H9 (cell line): ENCODE measurements around the gene WLS. TPM values are rescaled to one million over a fixed set of nuclear protein-coding genes. Genes with fewer than 3 reads are reported as not detected.

ENCODE experiments used
- DNase-seq: peaks from one replicate; pipeline ENCODE4 v3.0.0-alpha.2; 2017
- H2AFZ ChIP-seq: one replicate; pipeline ENCODE4 v1.6.1; 2013; ENCODE audit warnings: mild to moderate bottlenecking, low read length, control low read depth, moderate library complexity
- H2AK5ac ChIP-seq: 2 replicates; pipeline ENCODE4 v1.6.1; 2013; ENCODE audit warnings: low read length, control low read depth, mixed read lengths; ENCODE audit not compliant: insufficient read length
- H2BK120ac ChIP-seq: one replicate; pipeline ENCODE4 v1.6.1; 2013; ENCODE audit warnings: low read depth, mild to moderate bottlenecking, low read length, control low read depth, inconsistent platforms; ENCODE audit not compliant: poor library complexity, severe bottlenecking
- H2BK12ac ChIP-seq: 2 replicates; pipeline ENCODE4 v1.6.1; 2013; ENCODE audit warnings: low read length, control low read depth, mixed read lengths, low read depth; ENCODE audit not compliant: insufficient read length
- H2BK15ac ChIP-seq: 2 replicates; pipeline ENCODE4 v1.6.1; 2013; ENCODE audit warnings: low read depth, low read length, control low read depth
- H2BK20ac ChIP-seq: one replicate; pipeline ENCODE4 v1.6.1; 2013; ENCODE audit warnings: low read depth, mild to moderate bottlenecking, low read length, control low read depth, inconsistent platforms; ENCODE audit not compliant: poor library complexity, severe bottlenecking
- H2BK5ac ChIP-seq: 2 replicates; pipeline ENCODE4 v1.6.1; 2013; ENCODE audit warnings: low read length, control low read depth, mixed read lengths; ENCODE audit not compliant: insufficient read length
- H3K14ac ChIP-seq: 2 replicates; pipeline ENCODE4 v1.6.1; 2013; ENCODE audit warnings: low read length, control low read depth; ENCODE audit not compliant: insufficient read depth
- H3K18ac ChIP-seq: 2 replicates; pipeline ENCODE4 v1.6.1; 2013; ENCODE audit warnings: low read depth, mild to moderate bottlenecking, mixed read lengths, low read length, control low read depth; ENCODE audit not compliant: insufficient read length
- H3K23ac ChIP-seq: 2 replicates; pipeline ENCODE4 v1.6.1; 2013; ENCODE audit warnings: low read length, control low read depth, mixed read lengths, low read depth; ENCODE audit not compliant: insufficient read length
- H3K23me2 ChIP-seq: 2 replicates; pipeline ENCODE4 v1.6.1; 2013; ENCODE audit warnings: low read depth, mild to moderate bottlenecking, mixed read lengths, low read length, control low read depth; ENCODE audit not compliant: insufficient read length, poor library complexity, severe bottlenecking
- H3K27ac ChIP-seq: 2 replicates; pipeline ENCODE4 v1.5.1; 2013; ENCODE audit warnings: low read length, control low read depth, mixed read lengths, low read depth; ENCODE audit not compliant: insufficient read length
- H3K27me3 ChIP-seq: 2 replicates; pipeline ENCODE4 v1.6.1; 2013; ENCODE audit warnings: low read length, control low read depth, inconsistent platforms; ENCODE audit not compliant: insufficient read depth
- H3K4ac ChIP-seq: 2 replicates; pipeline ENCODE4 v1.6.1; 2013; ENCODE audit warnings: low read depth, mild to moderate bottlenecking, control low read depth, inconsistent platforms, low read length, moderate library complexity
- H3K4me1 ChIP-seq: 2 replicates; pipeline ENCODE4 v1.6.1; 2013; ENCODE audit warnings: low read length, control low read depth, inconsistent platforms; ENCODE audit not compliant: insufficient read depth
- H3K4me2 ChIP-seq: 2 replicates; pipeline ENCODE4 v1.6.1; 2013; ENCODE audit warnings: low read length, control low read depth, mixed read lengths; ENCODE audit not compliant: insufficient read length, insufficient read depth
- H3K56ac ChIP-seq: 2 replicates; pipeline ENCODE4 v1.6.1; 2013; ENCODE audit warnings: low read depth, mild to moderate bottlenecking, mixed read lengths, low read length, control low read depth; ENCODE audit not compliant: insufficient read length
- H3K79me1 ChIP-seq: 2 replicates; pipeline ENCODE4 v1.6.1; 2013; ENCODE audit warnings: low read depth, mild to moderate bottlenecking, moderate library complexity, low read length, control low read depth, inconsistent platforms; ENCODE audit not compliant: insufficient read depth, poor library complexity, severe bottlenecking
- H3K79me2 ChIP-seq: 2 replicates; pipeline ENCODE4 v1.6.1; 2013; ENCODE audit warnings: low read length, control low read depth, inconsistent platforms; ENCODE audit not compliant: insufficient read depth
- H3K9ac ChIP-seq: 2 replicates; pipeline ENCODE4 v1.6.1; 2013; ENCODE audit warnings: low read length, control low read depth, mixed read lengths; ENCODE audit not compliant: insufficient read length; ENCODE audit errors: extremely low read depth
- H3K9me3 ChIP-seq: one replicate; pipeline ENCODE4 v1.6.1; 2013; ENCODE audit warnings: low read depth, low read length, inconsistent platforms; ENCODE audit not compliant: control insufficient read depth
- H3T11ph ChIP-seq: one replicate; pipeline ENCODE4 v1.6.1; 2013; ENCODE audit warnings: mild to moderate bottlenecking, low read length, control low read depth, inconsistent platforms
- H4K20me1 ChIP-seq: one replicate; pipeline ENCODE4 v1.6.1; 2013; ENCODE audit not compliant: control insufficient read depth, insufficient read length, insufficient read depth
- H4K5ac ChIP-seq: 2 replicates; pipeline ENCODE4 v1.6.1; 2013; ENCODE audit warnings: low read depth, mild to moderate bottlenecking, mixed read lengths, low read length, control low read depth; ENCODE audit not compliant: insufficient read length
- H4K8ac ChIP-seq: replicated peaks from 2 replicates; pipeline ENCODE4 v1.6.1; 2013; ENCODE audit warnings: low read length, control low read depth, mixed read lengths, low read depth; ENCODE audit not compliant: insufficient read length
- H4K91ac ChIP-seq: 2 replicates; pipeline ENCODE4 v1.6.1; 2013; ENCODE audit warnings: low read depth, mild to moderate bottlenecking, moderate library complexity, mixed read lengths, low read length, control low read depth; ENCODE audit not compliant: insufficient read length
- H3K27ac Mint-ChIP-seq, 3 experiments: 2 replicates in 2 of 3; 3 replicates in 1 of 3; pipeline ENCODE4 v1.8.0; 2020 to 2021; ENCODE audit warnings: mixed read lengths in 3 of 3, mild to moderate bottlenecking in 1 of 3, moderate library complexity in 1 of 3
- H3K27me3 Mint-ChIP-seq: 2 replicates; pipeline ENCODE4 v1.8.0; 2021; ENCODE audit warnings: low read depth, mild to moderate bottlenecking, moderate library complexity, mixed read lengths
- H3K36me3 Mint-ChIP-seq, 3 experiments: 2 replicates in 2 of 3; 3 replicates in 1 of 3; pipeline ENCODE4 v1.8.0; 2020 to 2021; ENCODE audit warnings: low read depth in 3 of 3, mixed read lengths in 3 of 3; ENCODE audit not compliant: insufficient read depth in 1 of 3
- H3K4me1 Mint-ChIP-seq, 2 experiments: 2 replicates each; pipeline ENCODE4 v1.8.0; 2020; ENCODE audit warnings: mixed read lengths in 2 of 2
- H3K4me3 Mint-ChIP-seq, 2 experiments: 2 replicates in 1 of 2; 3 replicates in 1 of 2; pipeline ENCODE4 v1.8.0; 2020 to 2021; ENCODE audit warnings: mild to moderate bottlenecking in 2 of 2, mixed read lengths in 2 of 2, moderate library complexity in 1 of 2
- H3K9me3 Mint-ChIP-seq, 2 experiments: 2 replicates in 1 of 2; 3 replicates in 1 of 2; pipeline ENCODE4 v1.8.0; 2020; ENCODE audit warnings: mild to moderate bottlenecking in 2 of 2, mixed read lengths in 2 of 2, moderate library complexity in 1 of 2
- WGBS: extraction: QIAGEN DNeasy Blood & Tissue Kit; methylation state at CpG from one replicate; pipeline ENCODE4 v1.1.7; 2013; ENCODE audit warnings: missing lambda C conversion rate, low lambda C conversion rate, mixed read lengths; ENCODE audit not compliant: insufficient read length; ENCODE audit errors: extremely low coverage; 5-methylcytosine and 5-hydroxymethylcytosine counted together
- total RNA-seq: library from RNA; stranded (reverse); gene quantifications from 2 replicates; pipeline ENCODE4 v1.2.1, GENCODE V29; 2021
- TF ChIP-seq, protein P1 (sequence below): fragments of 200-600 bp; sonication (generic); conservative IDR thresholded peaks from 3 replicates; pipeline ENCODE4 v1.8.0; 2021; ENCODE audit warnings: antibody characterized with exemption, mild to moderate bottlenecking

Gene WLS
- total RNA-seq, 1 experiment from 2014 or later: 0.94 TPM

DNA sequence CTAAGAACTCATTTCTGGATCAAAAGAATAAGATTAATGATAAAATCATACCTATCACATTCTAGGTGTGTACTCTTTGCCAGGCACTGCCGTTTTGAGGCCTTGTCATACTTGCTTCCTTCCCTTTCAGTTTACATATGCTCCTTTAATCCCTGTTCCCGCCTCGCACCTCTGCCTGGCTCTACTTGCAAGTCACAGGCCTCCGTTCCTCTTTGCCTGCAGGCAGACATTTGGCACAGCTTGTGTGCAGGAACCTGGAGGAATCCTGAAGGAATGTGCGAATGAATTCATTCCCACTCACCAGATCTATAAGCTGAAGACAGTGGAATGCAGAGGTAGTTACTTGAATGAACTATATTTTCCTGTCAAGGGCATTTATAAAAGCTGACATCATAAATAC is 13.8 kb downstream of the WLS start:
- H2BK20ac ChIP-seq: no peak overlapping the region
- H2AFZ ChIP-seq: no peak overlapping the region
- H4K91ac ChIP-seq: no peak overlapping the region
- H3K36me3 Mint-ChIP-seq: no peaks in the 10 kb centered on the region
- TF ChIP-seq, protein P1, sequence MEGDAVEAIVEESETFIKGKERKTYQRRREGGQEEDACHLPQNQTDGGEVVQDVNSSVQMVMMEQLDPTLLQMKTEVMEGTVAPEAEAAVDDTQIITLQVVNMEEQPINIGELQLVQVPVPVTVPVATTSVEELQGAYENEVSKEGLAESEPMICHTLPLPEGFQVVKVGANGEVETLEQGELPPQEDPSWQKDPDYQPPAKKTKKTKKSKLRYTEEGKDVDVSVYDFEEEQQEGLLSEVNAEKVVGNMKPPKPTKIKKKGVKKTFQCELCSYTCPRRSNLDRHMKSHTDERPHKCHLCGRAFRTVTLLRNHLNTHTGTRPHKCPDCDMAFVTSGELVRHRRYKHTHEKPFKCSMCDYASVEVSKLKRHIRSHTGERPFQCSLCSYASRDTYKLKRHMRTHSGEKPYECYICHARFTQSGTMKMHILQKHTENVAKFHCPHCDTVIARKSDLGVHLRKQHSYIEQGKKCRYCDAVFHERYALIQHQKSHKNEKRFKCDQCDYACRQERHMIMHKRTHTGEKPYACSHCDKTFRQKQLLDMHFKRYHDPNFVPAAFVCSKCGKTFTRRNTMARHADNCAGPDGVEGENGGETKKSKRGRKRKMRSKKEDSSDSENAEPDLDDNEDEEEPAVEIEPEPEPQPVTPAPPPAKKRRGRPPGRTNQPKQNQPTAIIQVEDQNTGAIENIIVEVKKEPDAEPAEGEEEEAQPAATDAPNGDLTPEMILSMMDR: no peak
- peaks cover 54% of the 10 kb centered on the region for H3K27me3 Mint-ChIP-seq
- no peak overlapping the region for H2AK5ac ChIP-seq
- no peak overlapping the region for H3K23ac ChIP-seq
- H3K23me2 ChIP-seq: no peaks in the 10 kb centered on the region
- H3K27ac ChIP-seq: no peak overlapping the region
- no peak overlapping the region for H3K4me3 Mint-ChIP-seq
- no peaks in the 10 kb centered on the region for H3K9me3 ChIP-seq
- H4K8ac ChIP-seq: no peak overlapping the region
- peak overlapping the region in 1 of 3 experiments; percentile 10; a peak in 2 of 7 replicates for H3K27ac Mint-ChIP-seq
- WGBS: no CpG with 5 or more reads among the region's 5 CpGs
- no peaks in the 10 kb centered on the region for H3K79me1 ChIP-seq
- no peaks in the 10 kb centered on the region for H3K9me3 Mint-ChIP-seq
- no peaks in the 10 kb centered on the region for H3K79me2 ChIP-seq
- H3K14ac ChIP-seq: no peak overlapping the region
- no peak overlapping the region for H3K4me2 ChIP-seq
- peak; percentile 47 for DNase-seq
- H3K4me1 Mint-ChIP-seq: peaks cover 2 to 3% of the 10 kb centered on the region in 2 experiments
- no peak overlapping the region for H3K18ac ChIP-seq
- no peak overlapping the region for H2BK5ac ChIP-seq
- no peak overlapping the region for H4K5ac ChIP-seq
- no peak overlapping the region for H2BK15ac ChIP-seq
- H2BK120ac ChIP-seq: no peak overlapping the region
- H3K56ac ChIP-seq: no peak overlapping the region
- no peaks in the 10 kb centered on the region for H3K27me3 ChIP-seq
- H3K4me1 ChIP-seq: no peaks in the 10 kb centered on the region
- H3K9ac ChIP-seq: no peak overlapping the region
- H4K20me1 ChIP-seq: no peaks in the 10 kb centered on the region
- H3K4ac ChIP-seq: no peak overlapping the region
- no peak overlapping the region for H2BK12ac ChIP-seq
- H3T11ph ChIP-seq: no peak overlapping the region
